Astrocyte of the spinal cord (primary cell): ENCODE data around the gene DPP4.
A peak's percentile ranks its signal among the peaks of the same experiment; 100 is the strongest.

Experiments used
- DNase-seq: peaks from one replicate; pipeline ENCODE4 v3.0.0; 2011; ENCODE audit warnings: low read depth, low spot score
- H3K4me3 ChIP-seq: 2 replicates; pipeline ENCODE4 v1.5.1; 2011; ENCODE audit warnings: low read depth, mild to moderate bottlenecking, low read length, moderate library complexity
- in situ Hi-C: cut with HindIII; loops from 2 replicates; pipeline ENCODE4 v1.10.0; 2017; ENCODE audit warnings: low sequenced_read_pairs
- TF ChIP-seq, protein P1 (sequence below): IDR thresholded peaks from 2 replicates; pipeline ENCODE4 v1.5.1; 2012; ENCODE audit warnings: low read depth, mild to moderate bottlenecking, low read length, inconsistent platforms

DPP4 gene

DNA sequence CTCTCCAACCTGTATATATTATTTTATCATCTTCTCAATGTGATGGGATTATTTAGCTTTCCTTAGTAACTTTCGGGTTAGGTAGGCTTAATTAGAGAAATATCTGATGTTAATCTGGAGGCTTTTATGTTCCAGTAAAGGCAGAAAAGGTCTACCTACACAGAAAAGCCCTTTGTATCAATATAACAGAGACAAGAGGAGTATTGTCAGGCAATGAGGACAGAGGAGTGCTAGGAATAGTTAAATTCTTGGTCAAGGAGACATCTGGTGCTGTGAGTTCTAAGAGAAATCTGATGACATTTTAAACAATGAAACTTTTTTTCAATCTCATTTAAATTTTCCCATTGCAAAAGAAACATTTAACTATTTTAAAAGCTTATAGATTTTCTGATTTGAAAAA is 36.1 kb downstream of the DPP4 start:
- TF ChIP-seq, protein P1, sequence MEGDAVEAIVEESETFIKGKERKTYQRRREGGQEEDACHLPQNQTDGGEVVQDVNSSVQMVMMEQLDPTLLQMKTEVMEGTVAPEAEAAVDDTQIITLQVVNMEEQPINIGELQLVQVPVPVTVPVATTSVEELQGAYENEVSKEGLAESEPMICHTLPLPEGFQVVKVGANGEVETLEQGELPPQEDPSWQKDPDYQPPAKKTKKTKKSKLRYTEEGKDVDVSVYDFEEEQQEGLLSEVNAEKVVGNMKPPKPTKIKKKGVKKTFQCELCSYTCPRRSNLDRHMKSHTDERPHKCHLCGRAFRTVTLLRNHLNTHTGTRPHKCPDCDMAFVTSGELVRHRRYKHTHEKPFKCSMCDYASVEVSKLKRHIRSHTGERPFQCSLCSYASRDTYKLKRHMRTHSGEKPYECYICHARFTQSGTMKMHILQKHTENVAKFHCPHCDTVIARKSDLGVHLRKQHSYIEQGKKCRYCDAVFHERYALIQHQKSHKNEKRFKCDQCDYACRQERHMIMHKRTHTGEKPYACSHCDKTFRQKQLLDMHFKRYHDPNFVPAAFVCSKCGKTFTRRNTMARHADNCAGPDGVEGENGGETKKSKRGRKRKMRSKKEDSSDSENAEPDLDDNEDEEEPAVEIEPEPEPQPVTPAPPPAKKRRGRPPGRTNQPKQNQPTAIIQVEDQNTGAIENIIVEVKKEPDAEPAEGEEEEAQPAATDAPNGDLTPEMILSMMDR: no peak
- no peak for DNase-seq
- H3K4me3 ChIP-seq: no peak overlapping the region
- in situ Hi-C loops: no loop called here

DNA sequence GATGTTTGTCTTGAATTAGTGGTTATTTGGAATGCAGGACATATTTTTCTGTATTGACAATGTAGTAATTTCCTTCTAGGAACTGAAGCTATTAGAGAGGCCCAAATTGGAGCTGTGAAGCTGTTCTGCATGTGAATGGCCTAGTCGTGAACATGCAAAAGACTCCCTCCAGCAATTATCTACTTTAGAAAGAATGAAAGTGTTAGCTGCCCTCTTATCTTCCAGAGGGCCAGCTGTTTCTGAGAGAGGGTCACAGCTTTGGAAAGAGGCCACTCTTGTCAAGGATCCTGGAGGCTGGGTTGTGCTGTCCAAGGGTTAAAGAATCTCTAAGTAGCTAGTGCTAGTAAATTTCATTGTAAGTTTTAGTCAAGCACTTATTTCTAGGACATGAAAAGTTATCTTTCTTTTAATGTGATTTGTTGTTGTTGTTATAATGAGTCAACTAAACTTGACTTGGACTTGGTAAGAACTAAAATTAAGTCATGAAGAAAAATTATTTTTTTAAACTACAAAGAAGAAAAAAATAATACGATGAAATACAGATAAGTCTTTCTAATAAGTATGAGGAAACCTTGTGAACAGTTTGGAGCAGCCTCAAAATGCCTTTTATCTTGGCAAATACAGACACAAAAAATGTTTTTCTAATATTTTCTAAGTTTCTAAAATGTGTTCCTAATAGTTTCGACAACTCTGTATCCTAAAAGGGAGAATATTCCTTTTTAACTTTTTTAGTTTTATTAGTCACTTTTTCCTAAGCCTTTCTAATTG is 36.8 kb downstream of the DPP4 start:
- TF ChIP-seq, protein P1: no peak
- no peak overlapping the region for H3K4me3 ChIP-seq
- in situ Hi-C loops: no loop called here
- no peak for DNase-seq

DNA sequence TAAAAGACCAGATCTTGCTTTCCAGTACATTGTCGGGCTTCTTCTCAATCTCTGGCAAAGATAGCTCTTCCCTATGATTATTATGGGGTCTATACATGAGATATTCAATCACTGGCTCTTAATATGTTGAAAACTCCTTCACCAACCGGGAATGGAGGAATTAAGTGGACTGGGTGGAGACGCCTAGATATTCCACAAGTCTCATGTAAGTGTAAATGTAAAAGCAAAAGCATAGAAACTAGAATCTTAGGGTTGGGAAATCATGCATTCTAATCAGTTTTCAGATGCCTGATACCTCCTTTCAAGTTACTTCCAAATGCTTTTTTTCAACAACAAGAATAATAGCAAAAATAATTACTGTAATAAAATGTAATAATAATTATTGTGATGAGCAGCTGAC is 38.0 kb downstream of the DPP4 start:
- in situ Hi-C loops: no loop called here
- no peak overlapping the region for H3K4me3 ChIP-seq
- no peak for DNase-seq
- TF ChIP-seq, protein P1: no peak

DNA sequence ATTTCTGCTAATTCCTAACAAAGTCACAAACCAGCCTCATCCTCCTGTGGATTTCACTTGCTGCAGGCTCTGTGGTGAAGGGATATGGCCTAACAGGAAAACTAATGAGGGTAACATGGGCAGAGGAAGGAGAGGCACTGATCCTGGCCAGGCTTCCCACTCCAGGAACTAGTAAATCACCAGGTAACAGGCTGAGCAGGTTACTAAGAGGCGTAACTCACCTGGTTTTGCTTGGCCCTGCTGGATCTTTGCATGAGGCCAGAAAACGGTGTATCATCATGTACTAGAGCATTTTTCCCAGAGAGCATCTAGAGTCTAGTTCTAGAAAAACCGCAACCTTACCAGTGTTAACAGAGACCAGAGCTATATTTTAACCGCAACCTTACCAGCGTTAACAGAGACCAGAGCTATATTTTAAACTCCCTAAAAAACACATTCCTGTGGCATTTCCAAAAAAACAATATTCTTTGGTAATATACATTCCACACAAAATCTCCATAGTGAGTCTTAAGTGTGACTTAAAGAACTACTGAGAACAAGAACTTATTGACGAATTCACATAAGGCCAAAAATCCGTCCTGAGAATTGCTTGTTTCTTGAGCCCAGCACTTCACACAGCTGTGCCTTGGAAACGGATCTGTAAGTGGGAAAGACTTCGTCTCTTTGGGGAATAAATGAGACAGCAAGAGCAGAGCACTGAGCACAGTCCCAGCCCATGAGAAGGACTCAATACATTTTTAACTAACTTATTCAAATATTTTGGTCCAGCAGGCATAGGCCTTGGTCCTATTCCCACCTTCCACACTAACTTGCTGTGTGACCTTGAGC is 43.4 kb downstream of the DPP4 start:
- in situ Hi-C loops: no loop called here
- no peak overlapping the region for H3K4me3 ChIP-seq
- TF ChIP-seq, protein P1: no peak
- DNase-seq: no peak

DNA sequence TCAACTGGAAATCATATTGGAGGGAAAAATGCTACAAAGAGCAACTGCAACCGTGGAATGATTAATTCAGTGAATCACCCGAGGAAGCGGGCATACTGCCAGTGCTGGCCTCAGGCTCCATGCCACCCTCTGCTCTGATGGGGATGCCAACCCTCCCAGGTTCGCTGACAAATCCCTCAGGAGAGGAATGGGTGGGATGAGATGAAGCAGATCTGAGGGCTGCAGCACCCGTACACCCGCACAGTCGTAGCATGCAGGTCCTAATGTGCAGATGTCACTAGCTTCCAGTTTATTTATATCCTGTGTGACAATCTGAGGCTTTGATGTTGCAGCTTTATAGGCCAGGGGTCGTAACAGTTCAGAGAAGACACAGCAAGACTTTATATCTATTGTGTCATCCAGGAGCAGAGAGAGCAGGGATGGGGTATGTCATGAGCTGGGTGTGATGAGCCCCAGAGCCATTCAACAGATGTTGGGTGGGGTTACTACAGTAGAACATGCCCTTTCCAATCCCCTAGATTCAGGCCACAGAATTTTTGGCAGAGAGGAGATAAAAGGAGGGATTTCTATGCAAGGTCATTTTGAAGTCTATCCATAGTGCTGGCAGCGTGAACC is 44.6 kb downstream of the DPP4 start:
- H3K4me3 ChIP-seq: no peak overlapping the region
- DNase-seq: peak; percentile 34
- TF ChIP-seq, protein P1: no peak
- in situ Hi-C loops: no loop called here

DNA sequence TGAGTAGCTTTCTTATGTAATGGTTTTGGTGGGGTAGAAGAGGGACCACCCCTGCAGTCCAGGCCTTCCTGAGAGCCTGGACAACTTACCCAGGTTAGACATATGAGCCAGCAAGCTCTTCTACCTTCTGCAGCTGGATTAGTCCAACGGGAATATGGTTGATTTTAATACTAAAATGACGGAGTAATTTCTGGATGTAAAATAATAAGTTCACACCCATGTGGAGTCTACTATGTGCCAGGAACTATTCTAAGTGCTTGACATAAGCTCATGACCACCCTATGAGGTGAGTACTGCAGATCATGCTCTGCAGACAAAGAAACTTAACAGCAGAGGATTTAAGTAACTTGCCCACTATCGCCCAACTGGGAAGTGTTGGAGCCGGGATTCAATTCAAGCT is 45.5 kb downstream of the DPP4 start:
- TF ChIP-seq, protein P1: no peak
- no peak overlapping the region for H3K4me3 ChIP-seq
- in situ Hi-C loops: no loop called here
- DNase-seq: no peak
